Pulmonary artery endothelial cell (primary cell): Measurements from ENCODE around the gene NCAPD3. TPM values are rescaled to one million over a fixed set of nuclear protein-coding genes. Genes with fewer than 3 reads are reported as not detected.
"Not testable (repeated sequence)": the region's sequence is repeated elsewhere in the genome, so short reads cannot be mapped to it uniquely, and the experiment has no call there.

Experiments
- DNase-seq: peaks from one replicate; pipeline ENCODE4 v3.0.0-alpha.2; 2011; ENCODE audit warnings: low read depth, low spot score
- total RNA-seq: library from RNA; depleted of rRNA; stranded (reverse); fragments of >200 nt; gene quantifications from 2 replicates; pipeline ENCODE4 v1.2.3, GENCODE V29; 2014

NCAPD3 gene
- total RNA-seq, 1 donor from 2014 or later, result 20.6 TPM

- no peak for DNase-seq
Observed at GRCh38 chr11:134224710-134225664, 1.2 kb upstream of the NCAPD3 start.

- DNase-seq, result no peak
Observed at GRCh38 chr11:134223121-134223520, 646 bp downstream of the NCAPD3 start.

DNA sequence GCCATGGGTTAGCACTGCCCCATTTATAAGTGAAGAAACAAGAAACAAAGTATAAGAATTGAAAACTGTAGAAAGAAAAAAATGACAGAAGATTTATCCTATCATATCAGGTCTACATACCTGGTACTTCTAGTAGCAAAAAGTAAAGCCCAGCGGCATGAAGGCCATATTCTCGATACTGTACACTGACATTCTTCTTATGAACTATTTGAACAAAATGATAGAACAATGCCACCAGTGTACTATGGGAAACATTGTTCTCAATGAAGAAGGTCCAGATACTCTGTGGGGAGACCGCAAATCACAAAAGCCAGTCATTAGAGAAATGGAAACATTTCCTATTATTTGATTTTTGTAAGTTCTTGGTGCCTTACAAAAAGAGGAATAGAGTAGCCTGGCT, 7.0 kb downstream of the NCAPD3 start:
- no peak for DNase-seq

GRCh38 chr11:134215836-134216235, 7.9 kb downstream of the NCAPD3 start:
- DNase-seq, result no peak

- no peak for DNase-seq
Observed at GRCh38 chr11:134207538-134208239, 16.1 kb downstream of the NCAPD3 start.

- DNase-seq, result no peak
Observed at GRCh38 chr11:134206185-134206584, 17.6 kb downstream of the NCAPD3 start.

- no peak for DNase-seq
Observed at GRCh38 chr11:134205729-134206128, 18.0 kb downstream of the NCAPD3 start.

DNA sequence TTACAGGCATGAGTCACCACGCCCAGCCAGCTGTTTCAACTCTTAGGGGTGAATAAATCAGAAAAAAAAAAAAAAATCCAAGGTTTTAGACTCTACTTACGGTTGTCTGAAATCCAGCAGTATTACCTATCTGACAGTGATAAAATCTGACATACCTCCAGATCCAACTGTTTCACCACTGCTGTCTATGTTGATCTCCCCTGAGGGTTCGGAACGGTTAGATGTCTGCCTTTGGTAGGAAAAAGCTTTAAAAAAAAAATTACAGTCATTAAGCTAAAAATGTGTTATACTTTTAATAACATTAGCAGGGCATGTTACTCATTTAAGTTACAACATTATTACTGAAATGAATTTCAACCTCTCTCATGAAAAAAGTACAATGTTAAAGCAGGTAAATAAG, 21.1 kb downstream of the NCAPD3 start:
- no peak for DNase-seq

GRCh38 chr11:134200688-134201087, 23.1 kb downstream of the NCAPD3 start:
- DNase-seq, result no peak

- no peak for DNase-seq
Observed at GRCh38 chr11:134199531-134199930, 24.2 kb downstream of the NCAPD3 start.

DNA sequence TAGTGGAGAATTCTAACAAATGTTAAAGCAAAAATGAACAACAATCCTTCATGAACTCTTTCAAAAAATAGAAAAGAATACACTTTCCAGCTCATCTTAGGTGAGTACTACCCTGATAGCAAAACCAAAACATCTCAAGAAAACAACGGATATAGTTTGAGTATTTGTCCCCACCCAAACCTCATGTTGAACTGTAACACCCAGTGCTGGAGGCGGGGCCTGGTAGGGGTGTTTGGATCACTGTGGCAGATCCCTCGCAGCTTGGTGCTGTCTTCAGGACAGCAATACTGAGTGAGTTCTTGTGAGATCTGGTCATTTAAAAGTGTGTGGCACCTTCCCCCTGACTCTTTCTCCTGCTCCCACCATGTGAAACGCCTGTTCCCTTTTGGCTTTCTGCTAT, 27.0 kb downstream of the NCAPD3 start:
- no peak for DNase-seq

GRCh38 chr11:134188092-134188491, 35.7 kb downstream of the NCAPD3 start:
- not testable (repeated sequence) for DNase-seq

- no peak for DNase-seq
Observed at GRCh38 chr11:134181707-134182106, 42.1 kb downstream of the NCAPD3 start.

- DNase-seq, result no peak
Observed at GRCh38 chr11:134178032-134178674, 45.6 kb downstream of the NCAPD3 start.

GRCh38 chr11:134176284-134176683, 47.5 kb downstream of the NCAPD3 start:
- no peak for DNase-seq

DNA sequence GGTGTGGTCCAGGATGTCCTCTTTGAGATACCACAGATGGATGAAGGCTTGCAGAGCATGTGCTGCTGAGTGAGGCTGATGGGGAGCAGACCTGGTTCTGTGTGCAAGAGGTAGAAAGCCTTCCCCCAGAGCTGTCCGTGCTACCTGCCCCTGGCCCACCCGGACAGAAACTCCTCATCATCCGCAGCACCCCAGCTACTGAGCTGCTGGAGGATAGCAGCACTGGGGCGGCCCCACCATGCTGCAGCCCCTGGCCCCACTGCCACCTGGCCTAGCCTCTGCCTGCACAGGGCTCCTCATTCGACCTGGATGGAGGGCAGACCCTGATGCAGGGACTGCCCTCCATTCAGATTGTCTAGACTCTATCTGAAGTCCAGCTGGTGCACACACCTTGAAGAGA, 50.5 kb downstream of the NCAPD3 start:
- no peak for DNase-seq

- DNase-seq, result no peak
Observed at GRCh38 chr11:134171951-134172350, 51.8 kb downstream of the NCAPD3 start.

DNA sequence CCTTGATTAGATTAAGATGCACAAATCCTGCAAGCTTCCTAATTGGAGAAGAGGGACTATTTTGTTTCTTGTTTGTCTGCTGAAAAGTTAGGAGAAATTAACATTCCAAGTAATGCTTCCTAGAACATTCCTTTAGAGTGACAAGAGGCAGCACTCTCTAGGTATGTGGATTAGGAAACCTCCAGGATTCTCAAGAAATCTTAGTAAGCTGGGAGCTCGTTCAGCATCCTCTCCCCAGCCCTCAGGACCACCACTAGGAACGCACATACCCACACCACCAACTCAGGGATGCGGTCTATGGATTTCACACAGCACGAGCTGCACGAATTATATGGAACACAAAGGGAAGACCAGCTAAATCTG, 52.9 kb downstream of the NCAPD3 start:
- DNase-seq, result no peak

DNA sequence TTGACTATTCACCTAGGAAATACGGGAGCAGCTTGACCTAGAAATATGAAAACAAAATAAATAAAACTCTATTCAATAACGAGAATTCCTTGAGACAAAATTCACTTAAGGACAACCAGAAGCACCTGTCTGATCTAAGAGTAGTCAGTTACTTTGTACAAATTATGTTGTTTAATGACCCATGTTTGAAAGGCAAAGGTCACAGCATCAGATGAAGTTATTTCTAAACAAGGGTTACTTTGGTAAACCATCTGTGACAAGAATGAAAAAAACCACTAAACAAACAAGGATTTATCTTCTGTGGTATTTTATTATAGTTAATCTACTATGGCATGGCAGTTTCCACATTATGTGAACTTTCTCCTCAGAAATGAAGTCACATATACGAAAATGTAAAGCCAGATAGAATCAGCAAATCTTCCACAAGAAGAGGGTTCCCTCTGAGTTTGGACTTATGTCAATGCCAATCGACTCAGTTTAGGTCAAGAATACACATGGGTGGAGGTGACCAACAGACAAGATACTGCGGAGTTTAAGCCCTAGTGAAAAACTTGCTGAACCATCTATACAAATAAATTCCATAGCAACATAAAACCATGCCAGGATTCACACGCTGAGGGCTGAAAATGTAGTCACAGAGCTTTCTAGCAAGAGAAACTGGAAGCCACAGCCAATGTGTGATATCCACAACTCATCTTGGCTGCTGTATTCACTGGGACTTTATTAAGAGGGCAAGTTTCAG, 53.4 kb downstream of the NCAPD3 start:
- DNase-seq, result no peak

DNA sequence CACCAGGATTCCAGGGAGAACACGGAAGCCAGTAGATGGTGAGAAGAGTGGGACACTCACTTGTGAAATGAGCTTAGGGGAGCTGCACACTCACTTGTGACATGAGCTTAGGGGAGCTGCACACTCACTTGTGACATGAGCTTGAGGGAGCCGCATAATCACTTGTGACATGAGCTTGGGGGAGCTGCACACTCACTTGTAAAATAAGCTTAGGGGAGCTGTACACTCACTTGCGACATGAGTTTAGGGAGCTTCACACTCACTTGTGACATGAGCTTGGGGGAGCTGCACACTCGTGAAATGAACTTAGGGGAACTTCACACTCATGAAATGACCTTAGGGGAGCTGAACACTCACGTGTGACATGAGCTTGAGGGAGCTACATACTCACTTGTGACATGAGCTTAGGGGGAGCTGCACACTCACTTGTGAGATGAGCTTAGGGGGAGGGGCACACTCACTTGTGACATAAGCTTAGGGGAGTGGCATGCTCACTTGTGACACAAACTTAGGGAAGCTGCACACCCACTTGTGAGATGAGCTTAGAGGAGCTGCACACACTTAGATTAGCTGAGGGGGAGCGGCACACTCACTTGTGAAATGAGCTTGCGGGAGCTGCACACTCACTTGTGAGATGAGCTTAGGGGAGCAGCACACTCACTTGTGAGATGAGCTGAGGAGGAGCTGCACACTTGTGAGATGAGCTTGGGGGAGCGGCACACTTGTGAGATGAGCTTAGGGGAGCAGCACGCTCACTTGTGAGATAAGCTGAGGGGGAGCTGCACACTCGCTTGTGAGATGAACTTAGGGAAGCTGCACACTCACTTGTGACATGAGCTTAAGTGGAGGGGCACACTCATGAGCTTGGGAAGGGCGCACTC, 59.0 kb downstream of the NCAPD3 start:
- no peak for DNase-seq
